Transverse colon (tissue), 4 donors: ENCODE measurements around the gene RALGAPA1. TPM values are rescaled to one million over a fixed set of nuclear protein-coding genes. Genes with fewer than 3 reads are reported as not detected.
A peak's percentile ranks its signal among the peaks of the same experiment; 100 is the strongest.
"Not testable (repeated sequence)": the region's sequence is repeated elsewhere in the genome, so short reads cannot be mapped to it uniquely, and the experiment has no call there.

Source experiments
- DNase-seq: peaks from one replicate; pipeline ENCODE4 v3.0.0-alpha.2; 2019
- H3K27ac ChIP-seq, 4 donors: fragments of 200-600 bp; sonication (generic); 2 replicates each; pipeline ENCODE4 v1.5.1; 2016 to 2018; ENCODE audit warnings: inconsistent platforms in 4 of 4
- H3K27me3 ChIP-seq: fragments of 200-600 bp; sonication (generic); 2 replicates; pipeline ENCODE4 v1.5.1; 2017; ENCODE audit warnings: inconsistent platforms
- H3K36me3 ChIP-seq, 4 donors: fragments of 200-600 bp; sonication (generic); 2 replicates each; pipeline ENCODE4 v1.5.1; 2017 to 2019; ENCODE audit warnings: inconsistent platforms in 4 of 4
- H3K4me1 ChIP-seq, 4 donors: fragments of 200-600 bp; sonication (generic); 2 replicates each; pipeline ENCODE4 v1.5.1; 2017 to 2020; ENCODE audit warnings: inconsistent platforms in 4 of 4
- H3K4me3 ChIP-seq, 4 donors: fragments of 200-600 bp; sonication (generic); 1 replicate in 1 of 4; 2 replicates in 3 of 4; pipeline versions ENCODE4 v1.5.1 to v1.6.1; 2017 to 2019; ENCODE audit warnings: inconsistent platforms in 4 of 4
- H3K9me3 ChIP-seq, 2 donors: fragments of 200-600 bp; sonication (generic); 2 replicates each; pipeline ENCODE4 v1.5.1; 2017 to 2019; ENCODE audit warnings: inconsistent platforms in 2 of 2
- CTCF ChIP-seq, 5 experiments: fragments of 200-600 bp in 3 of 5; fragments of 450-650 bp in 2 of 5; sonication (generic) in 3 of 5; IDR thresholded peaks; 1 replicate in 2 of 5; 2 replicates in 3 of 5; pipeline ENCODE4 v1.5.1; 2016 to 2017; ENCODE audit warnings: antibody characterized with exemption in 5 of 5, inconsistent platforms in 3 of 5, mild to moderate bottlenecking in 2 of 5, moderate library complexity in 1 of 5
- EP300 ChIP-seq: sonication (generic); formaldehyde crosslinking; IDR thresholded peaks from one replicate; pipeline ENCODE4 v1.6.1; 2017; ENCODE audit warnings: antibody characterized with exemption, low read depth
- POLR2A ChIP-seq: fragments of 450-650 bp; IDR thresholded peaks from one replicate; pipeline ENCODE4 v1.6.1; 2016; ENCODE audit warnings: antibody characterized with exemption, mild to moderate bottlenecking, moderate library complexity
- POLR2AphosphoS5 ChIP-seq, 3 donors: sonication (generic); formaldehyde crosslinking; IDR thresholded peaks; one replicate each; pipeline ENCODE4 v1.6.1; 2016; ENCODE audit warnings: antibody characterized with exemption in 3 of 3
- WGBS, 2 donors: methylation state at CpG; one replicate each; pipeline ENCODE4 v1.1.5; 2018; ENCODE audit warnings: low coverage in 1 of 2; 5-methylcytosine and 5-hydroxymethylcytosine counted together
- in situ Hi-C, 4 donors: fragments of 200-750 bp; cut with MboI; loops; one replicate each; pipeline versions ENCODE4 v1.15.0 to v1.15.1; 2017; ENCODE audit warnings: low sequenced_read_pairs in 3 of 4, low pct_ligation_motif_present in 1 of 4, low pct_unique_long_range_greater_than_20kb in 1 of 4
- intact Hi-C: fragments of 100-400 bp; cut with DNase I; formaldehyde crosslinking; loops from one replicate; pipeline ENCODE4 v1.15.1; 2023; ENCODE audit warnings: low total_unique reads
- total RNA-seq, 4 donors: library from RNA; depleted of rRNA; stranded (reverse); fragments of >200 nt; gene quantifications; one replicate each; pipeline ENCODE4 v1.1.0, GENCODE V29; 2016

The RALGAPA1 gene
- total RNA-seq, 4 donors from 2014 or later: 84.7 to 122 (median 119) TPM

DNA sequence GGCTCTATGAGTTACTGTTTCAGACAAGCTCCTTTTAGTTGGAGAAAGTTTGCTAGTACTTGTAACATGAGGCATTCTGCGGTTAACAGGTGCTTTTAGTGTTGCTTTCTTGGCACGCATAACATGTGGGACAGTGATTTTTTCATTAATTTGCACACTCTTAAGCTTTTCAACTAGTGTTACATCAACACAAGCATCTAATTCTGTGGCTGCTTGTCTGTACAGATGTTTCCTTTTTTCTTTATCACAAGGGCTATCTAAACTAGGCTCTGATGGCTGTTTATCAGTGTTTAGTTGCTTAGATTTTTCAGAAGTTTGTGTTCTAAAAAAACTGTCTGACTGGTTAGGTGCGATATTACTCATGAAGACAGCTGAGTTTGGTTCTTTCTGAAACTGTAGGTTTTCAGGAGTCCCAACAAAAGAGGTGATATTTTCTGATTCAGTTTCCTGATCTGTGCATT is 120.1 kb downstream of the RALGAPA1 start:
- no peak overlapping the region for H3K4me3 ChIP-seq
- H3K4me1 ChIP-seq: no peaks in the 10 kb centered on the region
- whole genome bisulfite sequencing, 2 donors: 81 to 87% methylated on average over 3 of the region's 3 CpGs
- no peak for DNase-seq
- intact Hi-C loops (no loop called here), in situ Hi-C loops (no loop called here)
- no peak overlapping the region for H3K27ac ChIP-seq
- H3K9me3 ChIP-seq: no peaks in the 10 kb centered on the region
- no peak for TF ChIP-seq CTCF (IDR thresholded peaks at IDR 0.05)
- no peak for TF ChIP-seq POLR2AphosphoS5 (IDR thresholded peaks at IDR 0.05)
- TF ChIP-seq POLR2A: no peak
- TF ChIP-seq EP300: no peak
- peaks cover 0 to 24% (median 11%) of the 10 kb centered on the region in 4 donors for H3K36me3 ChIP-seq
- no peaks in the 10 kb centered on the region for H3K27me3 ChIP-seq

GRCh38 chr14:35688126-35688826 is 120.8 kb downstream of the RALGAPA1 start:
- WGBS, 2 donors: 87 to 92% methylated on average over 6 of the region's 6 CpGs
- H3K27ac ChIP-seq: no peak overlapping the region
- in situ Hi-C loops (no loop called here), intact Hi-C loops (no loop called here)
- no peak for DNase-seq
- peaks cover 0 to 24% (median 11%) of the 10 kb centered on the region in 4 donors for H3K36me3 ChIP-seq
- no peaks in the 10 kb centered on the region for H3K27me3 ChIP-seq
- no peak overlapping the region for H3K4me3 ChIP-seq
- no peaks in the 10 kb centered on the region for H3K4me1 ChIP-seq
- H3K9me3 ChIP-seq: no peaks in the 10 kb centered on the region
- TF ChIP-seq POLR2AphosphoS5 (IDR thresholded peaks at IDR 0.05) (no peak), POLR2A (no peak)

DNA sequence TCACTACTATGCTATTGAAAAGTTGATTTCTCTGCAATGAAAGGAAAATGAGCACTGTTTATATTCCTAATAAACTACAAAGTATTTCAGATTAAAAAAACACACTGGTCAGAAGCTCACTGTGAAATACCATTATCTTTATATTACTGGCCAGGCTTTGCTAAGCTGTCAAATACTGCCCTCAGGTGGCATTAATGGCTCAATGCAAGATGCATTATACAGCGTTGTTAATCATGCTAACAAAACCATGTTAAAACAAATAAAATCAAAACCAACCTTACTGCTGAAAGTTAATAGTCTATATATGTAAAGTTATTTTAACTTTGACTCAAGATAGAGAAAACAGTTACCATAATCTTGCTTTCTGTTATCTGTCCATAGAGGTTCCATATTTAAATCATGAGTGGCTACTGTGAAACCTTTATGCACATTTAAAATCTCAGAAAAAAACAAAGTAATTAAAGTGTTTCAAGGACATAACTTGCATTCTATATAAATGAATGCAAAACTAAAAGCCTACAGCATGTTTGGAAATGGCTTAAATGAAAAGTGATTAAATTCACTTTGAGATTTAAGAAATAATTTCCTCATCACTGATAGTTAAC is 121.7 kb downstream of the RALGAPA1 start:
- Histone ChIP-seq H3K9me3 (no peaks in the 10 kb centered on the region), H3K27ac (no peak overlapping the region), H3K4me1 (no peaks in the 10 kb centered on the region), H3K27me3 (no peaks in the 10 kb centered on the region), H3K36me3 (peaks cover 0 to 32% (median 14%) of the 10 kb centered on the region in 4 donors), H3K4me3 (no peak overlapping the region)
- 10 to 18% methylated on average over 1 of the region's 1 CpG for WGBS, 2 donors
- intact Hi-C loops: no loop called here
- in situ Hi-C loops: no loop called here
- peak; percentile 15 for DNase-seq
- TF ChIP-seq CTCF (IDR thresholded peaks at IDR 0.05): peak; percentile 46 to 59 (median 50)
- no peak for TF ChIP-seq POLR2A
- no peak for TF ChIP-seq EP300
- TF ChIP-seq POLR2AphosphoS5 (IDR thresholded peaks at IDR 0.05): no peak

DNA sequence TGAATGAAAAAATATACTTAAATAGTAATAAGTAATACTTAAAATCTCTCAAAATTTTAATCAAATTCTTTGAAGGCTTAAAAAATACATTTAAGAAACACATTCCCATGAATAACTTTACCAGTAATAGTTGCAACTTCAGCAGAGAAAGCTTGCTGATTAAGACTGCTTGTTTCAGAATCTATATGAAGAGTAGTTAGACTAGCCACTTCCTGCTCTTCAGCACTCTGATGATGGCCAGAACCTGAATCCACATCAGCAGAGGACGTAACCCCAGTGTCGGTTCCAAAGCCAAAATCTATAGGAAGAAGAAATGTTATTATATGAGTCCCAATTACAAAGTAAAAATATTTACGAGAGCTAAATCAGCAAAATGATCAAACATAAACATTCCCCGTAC is 125.4 kb downstream of the RALGAPA1 start:
- WGBS, 2 donors: 53 to 71% methylated on average over 4 of the region's 4 CpGs
- H3K27ac ChIP-seq, H3K27me3 ChIP-seq, H3K9me3 ChIP-seq, DNase-seq, H3K4me1 ChIP-seq, H3K4me3 ChIP-seq, in situ Hi-C loops, intact Hi-C loops: not testable (repeated sequence)
- H3K36me3 ChIP-seq: peaks cover 0 to 33% (median 16%) of the 10 kb centered on the region in 4 donors

- Histone ChIP-seq H3K9me3 (no peaks in the 10 kb centered on the region), H3K27me3 (no peaks in the 10 kb centered on the region), H3K27ac (no peak overlapping the region), H3K4me3 (no peak overlapping the region), H3K4me1 (no peaks in the 10 kb centered on the region), H3K36me3 (peaks cover 0 to 37% (median 16%) of the 10 kb centered on the region in 4 donors)
- no peak for DNase-seq
- in situ Hi-C loops (no loop called here), intact Hi-C loops (no loop called here)
- WGBS, 2 donors: 89% methylated on average over 2 of the region's 2 CpGs; no CpG with 5 or more reads in 1 of the 2 donors
- TF ChIP-seq POLR2A: no peak
- no peak for TF ChIP-seq POLR2AphosphoS5 (IDR thresholded peaks at IDR 0.05)
- no peak for TF ChIP-seq CTCF (IDR thresholded peaks at IDR 0.05)
- no peak for TF ChIP-seq EP300
Observed at GRCh38 chr14:35682802-35683201, 126.3 kb downstream of the RALGAPA1 start.
